Vagina (tissue), 2 donors: Measurements from ENCODE around the gene C9orf85. TPM values are rescaled to one million over a fixed set of nuclear protein-coding genes. Genes with fewer than 3 reads are reported as not detected.
"Not testable (repeated sequence)": the region's sequence is repeated elsewhere in the genome, so short reads cannot be mapped to it uniquely, and the experiment has no call there.

Source experiments
- DNase-seq, 2 donors: peaks; one replicate each; pipeline ENCODE4 v3.0.0-alpha.2; 2017; ENCODE audit errors: extremely low spot score in 2 of 2
- H3K27ac ChIP-seq: fragments of 200-600 bp; sonication (generic); one replicate; pipeline ENCODE4 v1.5.1; 2019
- H3K27me3 ChIP-seq: fragments of 200-600 bp; sonication (generic); one replicate; pipeline ENCODE4 v1.5.1; 2019
- H3K36me3 ChIP-seq, 2 donors: fragments of 200-600 bp; sonication (generic); one replicate each; pipeline ENCODE4 v1.5.1; 2017 to 2019
- H3K4me1 ChIP-seq: fragments of 200-600 bp; sonication (generic); one replicate; pipeline ENCODE4 v1.5.1; 2019
- H3K4me3 ChIP-seq, 2 donors: fragments of 200-600 bp; sonication (generic); 1 replicate in 1 of 2; 2 replicates in 1 of 2; pipeline ENCODE4 v1.5.1; 2016 to 2019
- H3K9me3 ChIP-seq: fragments of 200-600 bp; sonication (generic); one replicate; pipeline ENCODE4 v1.5.1; 2019
- CTCF ChIP-seq, 3 experiments: fragments of 450-650 bp in 2 of 3; fragments of 200-600 bp in 1 of 3; sonication (generic) in 1 of 3; IDR thresholded peaks; one replicate each; pipeline ENCODE4 v1.5.1; 2017 to 2019; ENCODE audit warnings: antibody characterized with exemption in 3 of 3, mild to moderate bottlenecking in 2 of 3, moderate library complexity in 2 of 3
- POLR2A ChIP-seq, 2 donors: fragments of 450-650 bp; IDR thresholded peaks; one replicate each; pipeline ENCODE4 v1.6.1; 2017; ENCODE audit warnings: antibody characterized with exemption in 2 of 2, mild to moderate bottlenecking in 2 of 2, moderate library complexity in 2 of 2
- POLR2AphosphoS5 ChIP-seq, 2 donors: sonication (generic); formaldehyde crosslinking; IDR thresholded peaks; one replicate each; pipeline ENCODE4 v1.9.0; 2017; ENCODE audit warnings: antibody characterized with exemption in 2 of 2, mild to moderate bottlenecking in 2 of 2, low read depth in 1 of 2; ENCODE audit not compliant: insufficient read depth in 1 of 2
- intact Hi-C: fragments of 100-400 bp; cut with DNase I; formaldehyde crosslinking; loops from one replicate; pipeline ENCODE4 v1.15.1; 2023
- total RNA-seq: library from RNA; depleted of rRNA; stranded (reverse); fragments of >200 nt; gene quantifications from one replicate; pipeline ENCODE4 v1.2.3, GENCODE V29; 2016

Gene C9orf85
- total RNA-seq, 1 donor from 2014 or later = 5.4 TPM

- intact Hi-C loops = no loop called here
- H3K36me3 ChIP-seq = no peaks in the 10 kb centered on the region
- DNase-seq = no peak
- TF ChIP-seq POLR2AphosphoS5 (IDR thresholded peaks at IDR 0.05; ENCODE audit: insufficient read depth in 1 of 2, low read depth in 1 of 2) (no peak), POLR2A (IDR thresholded peaks at IDR 0.05) (no peak), CTCF (IDR thresholded peaks at IDR 0.05) (no peak)
- H3K27ac ChIP-seq = no peak overlapping the region
- no peak overlapping the region for H3K4me3 ChIP-seq
- no peaks in the 10 kb centered on the region for H3K9me3 ChIP-seq
- H3K4me1 ChIP-seq = peaks cover 55% of the 10 kb centered on the region
- H3K27me3 ChIP-seq = no peaks in the 10 kb centered on the region
These were observed 16.3 kb upstream of the C9orf85 start for GRCh38 chr9:71895117-71895516.

GRCh38 chr9:71895955-71896354 lies 15.5 kb upstream of the C9orf85 start:
- no peaks in the 10 kb centered on the region for H3K9me3 ChIP-seq
- H3K36me3 ChIP-seq = no peaks in the 10 kb centered on the region
- H3K4me3 ChIP-seq = no peak overlapping the region
- H3K27ac ChIP-seq = no peak overlapping the region
- intact Hi-C loops = no loop called here
- H3K27me3 ChIP-seq = no peaks in the 10 kb centered on the region
- peaks cover 53% of the 10 kb centered on the region for H3K4me1 ChIP-seq
- no peak for DNase-seq
- TF ChIP-seq POLR2AphosphoS5 (IDR thresholded peaks at IDR 0.05; ENCODE audit: insufficient read depth in 1 of 2, low read depth in 1 of 2) = no peak

DNA sequence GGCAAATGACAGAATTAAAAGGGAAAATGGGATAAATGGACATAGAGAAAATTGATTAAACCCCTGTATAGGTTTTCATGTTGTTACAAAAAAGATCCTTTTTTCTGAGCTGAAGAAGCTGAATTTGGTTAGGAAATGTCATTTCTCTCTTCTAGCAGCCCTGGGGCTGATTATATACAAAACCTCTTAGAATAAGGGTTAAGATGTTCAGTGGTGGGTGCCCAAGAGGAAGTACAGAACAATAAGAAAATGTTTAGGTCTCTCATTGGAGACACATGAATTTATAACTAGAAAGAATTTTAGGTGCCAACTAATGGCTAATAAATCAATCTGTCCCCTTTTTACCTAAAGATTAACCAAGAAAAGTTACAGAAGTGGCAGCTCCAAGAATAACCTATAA lies 14.7 kb upstream of the C9orf85 start:
- TF ChIP-seq CTCF (IDR thresholded peaks at IDR 0.05) (no peak), POLR2AphosphoS5 (IDR thresholded peaks at IDR 0.05; ENCODE audit: insufficient read depth in 1 of 2, low read depth in 1 of 2) (no peak), POLR2A (IDR thresholded peaks at IDR 0.05) (no peak)
- Histone ChIP-seq H3K36me3 (no peaks in the 10 kb centered on the region), H3K9me3 (no peaks in the 10 kb centered on the region), H3K4me1 (peaks cover 53% of the 10 kb centered on the region), H3K27ac (no peak overlapping the region), H3K4me3 (no peak overlapping the region), H3K27me3 (no peaks in the 10 kb centered on the region)
- no peak for DNase-seq
- intact Hi-C loops = no loop called here

DNA sequence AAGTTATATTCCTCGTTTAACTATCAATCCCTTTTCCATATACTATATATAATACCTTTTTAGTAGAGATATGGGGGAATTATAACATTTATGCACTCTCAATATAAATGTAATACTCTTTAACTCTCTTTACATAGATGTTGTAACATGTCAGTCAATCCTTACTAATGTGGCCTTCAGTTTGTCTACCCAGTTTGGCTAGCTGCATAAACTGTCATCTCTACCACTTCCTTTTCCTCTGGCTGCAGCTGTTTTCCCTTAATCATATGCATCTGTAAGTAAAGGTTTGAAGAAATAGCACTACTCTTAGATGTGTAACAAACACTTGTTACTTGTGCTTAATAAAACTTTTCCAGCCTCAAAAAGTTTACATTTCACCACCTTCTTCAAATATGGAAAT lies 13.9 kb upstream of the C9orf85 start:
- Histone ChIP-seq H3K27me3 (no peaks in the 10 kb centered on the region), H3K27ac (no peak overlapping the region), H3K4me1 (peaks cover 53% of the 10 kb centered on the region), H3K4me3 (no peak overlapping the region), H3K36me3 (no peaks in the 10 kb centered on the region), H3K9me3 (no peaks in the 10 kb centered on the region)
- intact Hi-C loops = no loop called here
- no peak for TF ChIP-seq CTCF (IDR thresholded peaks at IDR 0.05)
- no peak for TF ChIP-seq POLR2A (IDR thresholded peaks at IDR 0.05)
- no peak for TF ChIP-seq POLR2AphosphoS5 (IDR thresholded peaks at IDR 0.05; ENCODE audit: insufficient read depth in 1 of 2, low read depth in 1 of 2)
- DNase-seq = no peak

DNA sequence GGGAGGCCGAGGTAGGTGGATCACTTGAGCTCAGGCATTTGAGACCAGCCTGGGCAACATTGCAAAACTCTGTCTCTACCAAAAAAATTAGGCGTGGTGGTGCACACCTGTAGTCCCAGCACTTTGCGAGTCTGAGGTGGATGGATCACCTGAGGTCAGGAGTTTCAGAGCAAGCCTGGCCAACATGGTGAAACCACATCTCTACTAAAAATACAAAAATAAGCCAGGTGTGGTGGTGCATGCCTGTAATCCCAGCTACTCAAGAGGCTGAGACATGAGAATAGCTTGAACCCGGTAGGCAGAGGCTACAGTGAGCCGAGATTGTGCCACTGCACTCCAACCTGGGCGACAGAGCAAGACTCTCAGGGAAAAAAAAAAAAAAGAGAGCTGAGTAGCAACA lies 12.7 kb upstream of the C9orf85 start:
- intact Hi-C loops, H3K27ac ChIP-seq, H3K36me3 ChIP-seq, H3K4me3 ChIP-seq, DNase-seq, H3K27me3 ChIP-seq, H3K9me3 ChIP-seq: not testable (repeated sequence)
- H3K4me1 ChIP-seq = peaks cover 45% of the 10 kb centered on the region

DNA sequence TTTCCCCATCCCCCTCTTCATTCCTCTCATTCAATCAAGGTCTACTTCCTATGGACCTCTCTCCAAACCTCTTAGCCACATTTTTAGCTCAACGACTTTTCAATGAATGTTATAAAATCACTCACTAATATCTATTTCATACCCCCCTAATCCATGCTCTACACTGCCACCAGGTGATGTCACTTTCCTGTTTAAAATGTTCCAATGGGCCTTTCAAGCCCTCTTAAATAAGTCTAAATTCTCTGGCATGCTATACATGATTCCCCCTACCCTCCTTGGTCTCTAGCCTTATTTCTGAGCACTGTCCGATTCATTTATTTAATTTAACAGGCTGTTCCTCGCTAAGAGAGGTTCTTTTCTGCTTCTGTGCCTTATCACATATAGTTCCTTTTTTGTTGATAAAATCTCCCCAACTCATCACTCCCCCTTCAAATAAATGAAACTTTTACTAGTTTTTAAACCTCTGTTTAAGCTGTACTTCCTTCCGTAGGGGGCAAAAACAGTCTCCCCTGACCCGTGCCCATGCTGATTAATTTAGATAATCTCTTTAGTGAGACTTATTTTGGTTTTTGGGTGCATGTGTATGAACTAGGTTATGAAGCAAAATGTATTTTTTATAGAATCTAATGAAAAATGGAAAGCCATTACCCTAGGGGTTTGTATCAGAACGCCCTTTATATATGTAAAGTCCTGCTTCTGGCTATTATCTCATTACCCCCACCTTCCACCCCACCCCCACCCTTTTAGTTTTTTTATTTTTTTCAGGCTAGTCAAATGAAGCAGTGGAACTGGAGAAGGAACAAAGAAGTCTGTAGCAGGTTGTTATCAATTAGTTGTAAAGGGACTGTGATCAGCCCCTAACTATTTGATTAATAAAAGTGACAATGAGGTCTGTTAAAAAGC lies 9.5 kb upstream of the C9orf85 start:
- Histone ChIP-seq H3K4me3 (no peak overlapping the region), H3K27ac (no peak overlapping the region), H3K9me3 (no peaks in the 10 kb centered on the region), H3K36me3 (no peaks in the 10 kb centered on the region), H3K27me3 (no peaks in the 10 kb centered on the region), H3K4me1 (peaks cover 22% of the 10 kb centered on the region)
- DNase-seq = no peak
- intact Hi-C loops = no loop called here
- TF ChIP-seq POLR2AphosphoS5 (IDR thresholded peaks at IDR 0.05; ENCODE audit: insufficient read depth in 1 of 2, low read depth in 1 of 2) = no peak
- TF ChIP-seq CTCF (IDR thresholded peaks at IDR 0.05) = no peak
- no peak for TF ChIP-seq POLR2A (IDR thresholded peaks at IDR 0.05)
